ENCODE results near the gene ZNF462. TPM values are rescaled to one million over a fixed set of nuclear protein-coding genes. Genes with fewer than 3 reads are reported as not detected.

Gene ZNF462
- total RNA-seq, 1 experiment from 2014 or later, result 164 TPM

- Histone ChIP-seq H3K4ac (ENCODE audit: low read depth, low read length) (no peak overlapping the region), H4K20me1 (ENCODE audit: control insufficient read depth, insufficient read depth, insufficient read length) (no peaks in the 10 kb centered on the region), H2BK120ac (ENCODE audit: low read depth, low read length, poor library complexity, severe bottlenecking) (no peak overlapping the region), H3T11ph (ENCODE audit: low read length) (no peak overlapping the region), H2BK5ac (ENCODE audit: insufficient read length, low read length) (no peak overlapping the region), H2AFZ (ENCODE audit: low read length) (no peak overlapping the region), H2BK20ac (ENCODE audit: low read depth, low read length, poor library complexity, severe bottlenecking) (no peak overlapping the region), H3K4me2 (ENCODE audit: insufficient read depth, insufficient read length, low read length) (no peak overlapping the region), H4K91ac (ENCODE audit: insufficient read length, low read depth, low read length) (no peak overlapping the region), H3K79me2 (ENCODE audit: insufficient read depth, low read length) (no peaks in the 10 kb centered on the region), H3K23ac (ENCODE audit: insufficient read length, low read depth, low read length) (no peak overlapping the region), H3K9ac (ENCODE audit: extremely low read depth, insufficient read length, low read length) (no peak overlapping the region), H4K5ac (ENCODE audit: insufficient read length, low read depth, low read length) (no peak overlapping the region), H3K18ac (ENCODE audit: insufficient read length, low read depth, low read length) (no peak overlapping the region), H3K9me3 (ENCODE audit: control insufficient read depth, low read depth, low read length) (no peaks in the 10 kb centered on the region), H2BK15ac (ENCODE audit: low read depth, low read length) (no peak overlapping the region), H3K27me3 (ENCODE audit: insufficient read depth, low read length) (no peaks in the 10 kb centered on the region), H2BK12ac (ENCODE audit: insufficient read length, low read depth, low read length) (no peak overlapping the region), H2AK5ac (ENCODE audit: insufficient read length, low read length) (no peak overlapping the region), H3K14ac (ENCODE audit: insufficient read depth, low read length) (no peak overlapping the region), H3K27ac (ENCODE audit: insufficient read length, low read depth, low read length) (no peak overlapping the region), H3K4me1 (ENCODE audit: insufficient read depth, low read length) (peaks cover 2% of the 10 kb centered on the region; the same call in 1 of the 2 replicates), H3K79me1 (ENCODE audit: insufficient read depth, low read depth, low read length, poor library complexity, severe bottlenecking) (no peaks in the 10 kb centered on the region), H4K8ac (replicated peaks; ENCODE audit: insufficient read length, low read depth, low read length) (no peak overlapping the region), H3K23me2 (ENCODE audit: insufficient read length, low read depth, low read length, poor library complexity, severe bottlenecking) (no peaks in the 10 kb centered on the region), H3K56ac (ENCODE audit: insufficient read length, low read depth, low read length) (no peak overlapping the region)
- WGBS (ENCODE audit: extremely low coverage, insufficient read length, low lambda C conversion rate), result no CpG with 5 or more reads among the region's 1 CpG
- Mint-ChIP-seq H3K4me3 (no peak overlapping the region), H3K9me3 (no peaks in the 10 kb centered on the region), H3K4me1 (peaks cover 48 to 69% of the 10 kb centered on the region in 2 experiments), H3K27ac (peak overlapping the region; percentile 13 to 86 (median 59); a peak in 4 of 7 replicates), H3K36me3 (ENCODE audit: insufficient read depth in 1 of 3, low read depth in 3 of 3) (peaks cover 26 to 46% (median 45%) of the 10 kb centered on the region in 3 experiments; a peak in 6 of 7 replicates), H3K27me3 (ENCODE audit: low read depth) (no peaks in the 10 kb centered on the region)
- no peak for DNase-seq
- TF ChIP-seq CTCF (conservative IDR thresholded peaks at IDR 0.05), result no peak
Observed at GRCh38 chr9:106966481-106966880, 103.5 kb downstream of the ZNF462 start.
